NOMO-1 treated with DMSO at 0.1 percent for 48 hours (cell line): ENCODE measurements around the gene MEGF8.

Source experiments
- DNase-seq: peaks from one replicate; lab custom pipeline; 2025; ENCODE audit not compliant: unreplicated experiment; lab: John Stamatoyannopoulos, UW

The MEGF8 gene

GRCh38 chr19:42352301-42353259 lies 27.1 kb downstream of the MEGF8 start:
- DNase-seq: no peak

DNA sequence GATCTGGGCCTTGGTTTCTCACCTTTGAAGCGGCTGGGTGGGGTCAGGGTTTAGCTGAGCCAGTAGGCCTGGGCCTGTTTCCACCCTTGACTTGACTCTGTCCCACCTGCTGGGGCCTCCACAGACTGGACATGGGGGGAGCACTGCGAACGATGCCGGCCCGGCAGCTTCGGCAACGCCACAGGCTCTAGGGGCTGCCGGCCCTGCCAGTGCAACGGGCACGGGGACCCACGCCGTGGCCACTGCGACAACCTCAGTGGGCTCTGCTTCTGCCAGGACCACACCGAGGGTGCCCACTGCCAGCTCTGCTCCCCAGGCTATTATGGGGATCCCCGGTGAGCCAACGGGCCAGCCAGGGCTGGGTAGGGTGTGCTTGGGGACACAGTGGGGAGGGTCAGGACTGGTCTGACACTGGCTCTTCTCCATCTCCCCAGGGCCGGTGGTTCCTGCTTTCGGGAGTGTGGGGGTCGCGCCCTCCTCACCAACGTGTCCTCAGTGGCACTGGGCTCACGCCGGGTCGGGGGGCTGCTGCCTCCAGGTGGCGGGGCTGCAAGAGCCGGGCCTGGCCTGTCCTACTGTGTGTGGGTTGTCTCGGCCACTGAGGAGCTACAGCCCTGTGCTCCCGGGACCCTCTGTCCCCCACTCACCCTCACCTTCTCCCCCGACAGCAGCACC lies 28.0 kb downstream of the MEGF8 start:
- DNase-seq: no peak

- no peak for DNase-seq
These were observed 30.5 kb downstream of the MEGF8 start for GRCh38 chr19:42355896-42356295.

- no peak for DNase-seq
These were observed 31.3 kb downstream of the MEGF8 start for GRCh38 chr19:42356686-42357085.

GRCh38 chr19:42357290-42357689 lies 31.9 kb downstream of the MEGF8 start:
- DNase-seq: no peak

DNA sequence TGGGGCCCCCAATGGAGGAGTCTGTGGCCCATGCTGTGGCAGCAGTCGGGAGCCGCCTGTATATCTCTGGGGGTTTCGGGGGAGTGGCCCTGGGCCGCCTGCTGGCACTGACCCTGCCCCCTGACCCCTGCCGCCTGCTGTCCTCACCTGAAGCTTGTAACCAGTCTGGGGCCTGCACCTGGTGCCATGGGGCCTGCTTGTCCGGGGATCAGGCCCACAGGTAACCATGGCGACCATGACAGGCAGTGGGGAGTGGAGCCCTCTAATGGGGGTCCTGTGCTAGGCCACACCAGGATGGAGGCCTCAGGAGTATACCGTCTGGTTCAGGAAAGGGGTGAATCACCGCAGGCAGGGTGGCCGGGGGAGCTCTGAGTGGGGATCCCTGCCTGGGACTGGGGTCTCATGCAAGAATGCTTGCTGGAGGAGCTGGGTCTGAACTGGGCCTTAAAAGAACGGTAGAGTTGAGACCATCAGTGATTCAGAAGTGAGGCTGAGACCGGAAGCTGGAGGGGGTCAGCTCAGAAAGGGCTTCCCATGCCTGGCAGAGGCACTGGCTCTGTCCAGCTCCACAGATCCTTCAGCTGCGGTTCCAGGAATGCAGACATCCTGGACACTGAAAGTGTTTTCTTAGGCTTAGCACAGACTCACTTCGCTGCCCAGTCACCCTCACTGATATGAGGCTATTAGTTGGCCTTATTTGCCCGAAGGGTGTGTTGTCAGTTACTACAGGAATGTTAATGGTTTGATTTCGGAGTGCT lies 35.5 kb downstream of the MEGF8 start:
- no peak for DNase-seq

DNA sequence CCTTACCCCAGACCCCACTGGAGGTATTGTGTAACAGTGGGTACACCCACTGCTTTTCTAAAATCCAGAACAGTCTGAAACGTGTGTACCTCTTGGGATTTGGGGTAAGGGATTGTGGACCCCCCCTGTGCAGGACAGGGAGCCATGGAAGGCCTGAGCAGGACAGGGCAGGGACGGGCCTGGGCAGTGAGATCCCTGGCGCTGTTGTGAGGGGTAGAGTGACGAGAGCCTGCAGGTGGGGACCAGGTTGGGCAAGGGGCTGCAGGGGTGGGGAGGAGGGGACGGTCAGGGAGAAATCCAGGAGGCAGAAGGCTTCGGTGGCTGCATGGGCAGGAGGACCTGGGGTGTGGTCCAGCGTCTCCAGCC lies 36.1 kb downstream of the MEGF8 start:
- DNase-seq: no peak

- no peak for DNase-seq
These were observed 36.9 kb downstream of the MEGF8 start for GRCh38 chr19:42362342-42362741.

GRCh38 chr19:42362891-42363440 lies 37.5 kb downstream of the MEGF8 start:
- DNase-seq: no peak

GRCh38 chr19:42363614-42364346 lies 38.3 kb downstream of the MEGF8 start:
- peak; percentile 14 for DNase-seq

DNA sequence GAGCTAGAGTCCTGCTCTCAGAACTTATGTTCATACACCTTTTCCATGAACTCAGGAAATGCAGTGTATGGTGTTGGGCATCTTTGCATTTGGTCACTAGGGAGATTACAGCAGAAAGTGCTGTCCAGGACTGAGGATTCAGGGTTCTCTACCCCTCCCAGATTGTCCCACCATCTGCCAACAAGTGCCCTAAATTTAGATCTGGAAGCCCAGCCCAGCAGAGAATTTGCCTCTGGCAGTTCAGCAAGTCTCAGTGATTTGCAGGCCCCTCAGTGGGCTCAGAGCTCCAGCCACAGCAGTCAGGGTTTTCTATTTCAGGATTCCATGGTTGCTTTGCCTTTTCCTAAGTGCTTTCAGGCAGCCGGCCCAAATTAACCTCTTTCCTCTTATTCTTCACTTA lies 41.2 kb downstream of the MEGF8 start:
- no peak for DNase-seq

DNA sequence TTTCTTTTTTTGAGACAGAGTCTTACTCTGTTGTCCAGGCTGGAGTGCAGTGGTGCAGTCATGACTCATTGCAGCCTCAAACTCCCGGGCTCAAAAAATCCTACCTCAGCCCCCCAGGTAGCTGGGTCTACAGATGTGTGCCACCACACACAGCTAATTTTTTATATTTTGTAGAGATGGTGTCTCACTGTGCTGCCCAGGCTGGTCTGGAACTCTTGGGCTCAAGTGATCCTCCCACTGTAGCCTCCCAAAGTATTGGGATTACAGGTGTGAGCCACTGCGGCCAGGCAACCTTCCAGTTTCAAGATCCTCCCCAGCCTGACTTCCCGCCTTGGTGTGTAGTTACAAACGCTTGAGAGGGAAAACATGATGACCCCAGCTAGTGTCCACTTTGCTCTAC lies 42.5 kb downstream of the MEGF8 start:
- no peak for DNase-seq

GRCh38 chr19:42368360-42368759 lies 42.9 kb downstream of the MEGF8 start:
- no peak for DNase-seq

DNA sequence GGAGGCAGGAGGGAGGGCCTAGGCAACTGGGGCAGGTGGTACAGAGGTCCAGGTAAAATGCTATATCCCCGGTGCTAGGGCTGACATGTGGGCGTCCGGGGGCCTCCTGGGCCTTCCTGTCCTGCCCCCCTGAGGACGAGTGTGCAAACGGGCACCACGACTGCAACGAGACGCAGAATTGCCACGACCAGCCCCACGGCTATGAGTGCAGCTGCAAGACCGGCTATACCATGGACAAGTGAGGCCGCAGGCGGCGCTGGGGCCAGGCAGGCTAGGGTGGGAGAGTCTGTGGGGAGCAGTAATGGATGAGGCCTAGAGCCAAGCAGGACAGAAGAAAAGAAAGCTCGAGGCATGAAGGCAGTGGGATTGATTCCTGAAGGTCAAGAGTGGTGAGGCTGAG lies 43.3 kb downstream of the MEGF8 start:
- no peak for DNase-seq

GRCh38 chr19:42369433-42370067 lies 44.1 kb downstream of the MEGF8 start:
- no peak for DNase-seq

DNA sequence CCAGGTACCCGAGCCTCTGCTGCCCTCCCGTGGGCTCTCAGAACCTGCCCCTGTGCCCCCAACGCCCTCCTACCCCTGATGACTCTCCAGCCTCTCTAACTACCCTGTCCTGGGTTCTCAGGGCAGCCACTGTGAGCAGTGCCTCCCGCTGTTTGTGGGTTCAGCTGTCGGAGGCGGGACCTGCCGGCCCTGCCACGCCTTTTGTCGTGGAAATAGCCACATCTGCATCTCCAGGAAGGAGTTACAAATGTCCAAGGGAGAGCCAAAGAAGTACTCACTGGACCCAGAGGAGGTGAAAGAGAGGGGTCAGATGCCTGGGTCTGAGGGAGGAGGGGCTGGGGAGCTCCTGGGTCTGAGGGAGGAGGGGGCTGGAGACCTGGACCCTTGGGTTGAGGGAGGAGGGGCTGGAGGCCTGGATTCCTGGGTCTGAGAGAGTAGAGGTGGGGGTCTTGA lies 44.7 kb downstream of the MEGF8 start:
- no peak for DNase-seq

GRCh38 chr19:42370626-42371175 lies 45.3 kb downstream of the MEGF8 start:
- no peak for DNase-seq

DNA sequence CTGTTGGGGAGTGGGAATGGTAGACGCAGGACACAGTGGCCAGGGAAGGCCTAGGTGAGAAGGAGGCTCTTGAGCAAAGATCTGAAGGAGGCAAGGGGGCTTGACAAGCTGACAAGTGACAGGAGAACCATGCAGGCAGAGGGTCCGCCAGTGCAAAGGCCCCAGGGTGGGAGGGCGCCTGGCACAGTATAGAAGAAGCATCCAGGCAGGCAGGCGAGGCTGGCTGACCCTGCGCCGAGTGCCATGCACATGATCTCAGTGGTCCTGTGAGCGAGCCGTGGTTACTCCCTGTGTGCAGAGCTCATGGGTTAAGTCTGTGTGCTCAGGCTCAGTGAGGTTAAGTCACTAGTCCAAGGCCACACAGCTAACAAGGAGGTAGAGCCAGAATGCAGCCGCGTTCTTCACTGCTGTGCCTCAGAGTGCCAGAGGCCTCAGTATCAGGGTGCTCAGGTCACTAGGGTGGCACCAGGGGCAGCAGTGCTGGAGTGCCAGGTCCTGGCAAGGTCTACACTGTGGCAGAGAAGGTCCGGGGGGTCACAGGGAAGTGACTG lies 49.5 kb downstream of the MEGF8 start:
- DNase-seq: no peak

DNA sequence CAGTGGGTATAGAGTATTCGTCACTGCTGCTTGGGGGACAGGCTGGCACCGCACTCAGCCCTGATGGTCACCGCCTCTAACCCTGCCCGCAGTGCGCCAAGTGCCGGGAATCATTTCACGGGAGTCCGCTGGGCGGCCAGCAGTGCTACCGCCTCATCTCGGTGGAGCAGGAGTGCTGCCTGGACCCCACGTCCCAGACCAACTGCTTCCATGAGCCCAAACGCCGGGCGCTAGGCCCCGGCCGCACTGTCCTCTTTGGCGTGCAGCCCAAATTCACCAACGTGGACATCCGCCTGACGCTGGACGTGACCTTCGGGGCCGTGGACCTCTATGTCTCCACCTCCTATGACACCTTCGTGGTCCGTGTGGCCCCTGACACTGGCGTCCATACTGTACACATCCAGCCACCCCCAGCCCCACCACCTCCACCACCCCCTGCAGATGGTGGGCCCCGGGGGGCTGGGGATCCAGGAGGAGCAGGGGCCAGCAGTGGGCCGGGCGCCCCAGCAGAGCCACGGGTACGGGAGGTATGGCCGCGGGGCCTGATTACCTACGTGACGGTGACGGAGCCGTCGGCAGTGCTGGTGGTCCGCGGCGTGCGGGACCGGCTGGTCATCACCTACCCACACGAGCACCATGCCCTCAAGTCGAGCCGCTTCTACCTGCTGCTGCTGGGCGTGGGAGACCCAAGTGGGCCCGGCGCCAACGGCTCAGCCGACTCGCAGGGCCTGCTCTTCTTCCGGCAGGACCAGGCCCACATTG lies 50.2 kb downstream of the MEGF8 start:
- DNase-seq: no peak
